Measurements from ENCODE around the gene NQO2.
"Not testable (repeated sequence)": the region's sequence is repeated elsewhere in the genome, so short reads cannot be mapped to it uniquely, and the experiment has no call there.

NQO2 gene

GRCh38 chr6:3057063-3057770, 57.5 kb downstream of the NQO2 start:
- H3K27ac ChIP-seq (ENCODE audit: low read depth, low read length), result no peak overlapping the region
- no peak overlapping the region for H3K4me3 ChIP-seq (ENCODE audit: low read depth, low read length)
- no peaks in the 10 kb centered on the region for H3K36me3 ChIP-seq (ENCODE audit: insufficient read depth, low read length)
- no peaks in the 10 kb centered on the region for H3K79me2 ChIP-seq (ENCODE audit: control insufficient read depth, insufficient read depth, low read length, unreplicated experiment)
- peaks cover 27% of the 10 kb centered on the region for H3K4me1 ChIP-seq (ENCODE audit: control insufficient read depth, insufficient read depth, low read length, unreplicated experiment)
- H3K27me3 ChIP-seq (ENCODE audit: insufficient read depth, low read length), result no peaks in the 10 kb centered on the region
- H2AFZ ChIP-seq (ENCODE audit: low read length, unreplicated experiment), result no peak overlapping the region

GRCh38 chr6:3058957-3059356, 59.3 kb downstream of the NQO2 start:
- Histone ChIP-seq H3K79me2 (ENCODE audit: control insufficient read depth, insufficient read depth, low read length, unreplicated experiment) (no peaks in the 10 kb centered on the region), H3K4me3 (ENCODE audit: low read depth, low read length) (no peak overlapping the region), H3K27ac (ENCODE audit: low read depth, low read length) (no peak overlapping the region), H3K4me1 (ENCODE audit: control insufficient read depth, insufficient read depth, low read length, unreplicated experiment) (peaks cover 28% of the 10 kb centered on the region), H2AFZ (ENCODE audit: low read length, unreplicated experiment) (no peak overlapping the region), H3K36me3 (ENCODE audit: insufficient read depth, low read length) (no peaks in the 10 kb centered on the region), H3K27me3 (ENCODE audit: insufficient read depth, low read length) (no peaks in the 10 kb centered on the region)

GRCh38 chr6:3060092-3060491, 60.4 kb downstream of the NQO2 start:
- not testable (repeated sequence) for H2AFZ ChIP-seq (ENCODE audit: low read length, unreplicated experiment); H3K27ac ChIP-seq (ENCODE audit: low read depth, low read length); H3K79me2 ChIP-seq (ENCODE audit: control insufficient read depth, insufficient read depth, low read length, unreplicated experiment); H3K4me3 ChIP-seq (ENCODE audit: low read depth, low read length); H3K36me3 ChIP-seq (ENCODE audit: insufficient read depth, low read length); H3K27me3 ChIP-seq (ENCODE audit: insufficient read depth, low read length)
- peaks cover 22% of the 10 kb centered on the region for H3K4me1 ChIP-seq (ENCODE audit: control insufficient read depth, insufficient read depth, low read length, unreplicated experiment)

- Histone ChIP-seq H3K27me3 (ENCODE audit: insufficient read depth, low read length) (no peaks in the 10 kb centered on the region), H3K4me3 (ENCODE audit: low read depth, low read length) (no peak overlapping the region), H3K79me2 (ENCODE audit: control insufficient read depth, insufficient read depth, low read length, unreplicated experiment) (no peaks in the 10 kb centered on the region), H2AFZ (ENCODE audit: low read length, unreplicated experiment) (no peak overlapping the region), H3K27ac (ENCODE audit: low read depth, low read length) (no peak overlapping the region), H3K36me3 (ENCODE audit: insufficient read depth, low read length) (no peaks in the 10 kb centered on the region), H3K4me1 (ENCODE audit: control insufficient read depth, insufficient read depth, low read length, unreplicated experiment) (peaks cover 13% of the 10 kb centered on the region)
Observed at GRCh38 chr6:3061501-3061941, 61.8 kb downstream of the NQO2 start.

- H2AFZ ChIP-seq (ENCODE audit: low read length, unreplicated experiment), result not testable (repeated sequence)
Observed at GRCh38 chr6:3063340-3063732, 63.6 kb downstream of the NQO2 start.

GRCh38 chr6:3063733-3064700, 64.3 kb downstream of the NQO2 start:
- Histone ChIP-seq H3K4me1 (ENCODE audit: control insufficient read depth, insufficient read depth, low read length, unreplicated experiment) (peaks cover 11% of the 10 kb centered on the region), H3K79me2 (ENCODE audit: control insufficient read depth, insufficient read depth, low read length, unreplicated experiment) (peaks cover 8% of the 10 kb centered on the region), H3K27me3 (ENCODE audit: insufficient read depth, low read length) (no peaks in the 10 kb centered on the region), H3K36me3 (ENCODE audit: insufficient read depth, low read length) (no peaks in the 10 kb centered on the region), H2AFZ (ENCODE audit: low read length, unreplicated experiment) (peak overlapping the region; percentile 20), H3K4me3 (ENCODE audit: low read depth, low read length) (peak overlapping the region; percentile 81), H3K27ac (ENCODE audit: low read depth, low read length) (peak overlapping the region; percentile 40; the same call in 1 of the 2 replicates)

More at GRCh38 chr6:3063340-3063732, 63.6 kb downstream of the NQO2 start:
- not testable (repeated sequence) for H3K36me3 ChIP-seq (ENCODE audit: insufficient read depth, low read length); H3K27ac ChIP-seq (ENCODE audit: low read depth, low read length); H3K27me3 ChIP-seq (ENCODE audit: insufficient read depth, low read length); H3K79me2 ChIP-seq (ENCODE audit: control insufficient read depth, insufficient read depth, low read length, unreplicated experiment)
- peaks cover 11% of the 10 kb centered on the region for H3K4me1 ChIP-seq (ENCODE audit: control insufficient read depth, insufficient read depth, low read length, unreplicated experiment)
- peak overlapping the region; percentile 81 for H3K4me3 ChIP-seq (ENCODE audit: low read depth, low read length)

- Histone ChIP-seq H3K4me3 (ENCODE audit: low read depth, low read length) (peak within 1 kb of the TSS; percentile 88), H3K79me2 (ENCODE audit: control insufficient read depth, insufficient read depth, low read length, unreplicated experiment) (peaks cover 43% of the 10 kb centered on the region), H3K27ac (ENCODE audit: low read depth, low read length) (peak within 1 kb of the TSS; percentile 94), H3K4me1 (ENCODE audit: control insufficient read depth, insufficient read depth, low read length, unreplicated experiment) (peaks cover 19% of the 10 kb centered on the region), H3K36me3 (ENCODE audit: insufficient read depth, low read length) (0 out of 2 replicates have a peak, but pooled peaks cover 7% of the 10 kb centered on the region), H3K27me3 (ENCODE audit: insufficient read depth, low read length) (no peaks in the 10 kb centered on the region), H2AFZ (ENCODE audit: low read length, unreplicated experiment) (peak within 1 kb of the TSS; percentile 78)
Observed at GRCh38 chr6:3068329-3069214, 68.9 kb downstream of the NQO2 start, which contains the start of gene RIPK1. Gene RIPK1, plus strand, starts transcription at chr6:3068494. Its CDS starts 8,330 bp downstream, at chr6:3076824.

Data from ACC112 (cell line).